Panc1 (cell line): ENCODE measurements around the gene COMMD9. TPM values are rescaled to one million over a fixed set of nuclear protein-coding genes. Genes with fewer than 3 reads are reported as not detected.

Experiments used
- ATAC-seq: fragments of 200-7000 bp; cut with Tn5 transposase; 2 replicates; pipeline ENCODE4 v1.9.1; 2020; ENCODE audit warnings: mild to moderate bottlenecking, moderate library complexity
- BruUV-seq: library from RNA; stranded (reverse); fragments of 400-500 nt; replicated peaks from 2 replicates; lab custom pipeline; 2021; lab: Mats Ljungman, UMichigan
- CTCF ChIA-PET: fragments of 300-600 bp; sonication (Branson Sonifier 250); formaldehyde crosslinking; loops from one replicate; lab custom pipeline; 2022; ENCODE audit warnings: antibody characterized with exemption; lab: Charles Lee
- POLR2A ChIA-PET: fragments of 300-600 bp; sonication (Branson Sonifier 250); formaldehyde crosslinking; loops from one replicate; lab custom pipeline; 2022; ENCODE audit warnings: antibody characterized with exemption; lab: Charles Lee
- DNase-seq: peaks from one replicate; pipeline ENCODE4 v3.0.0-alpha.2; 2010; ENCODE audit warnings: low read depth, low spot score
- H3K27ac ChIP-seq: 2 replicates; pipeline ENCODE4 v1.5.1; 2011; ENCODE audit warnings: mild to moderate bottlenecking, low read length, inconsistent platforms
- H3K27me3 ChIP-seq: fragments of 200-500 bp; sonication (Bioruptor generic); 2 replicates; pipeline ENCODE4 v1.6.0; 2014; ENCODE audit warnings: low read length, inconsistent platforms; ENCODE audit not compliant: control insufficient read depth, insufficient read depth
- H3K36me3 ChIP-seq: fragments of 200-500 bp; sonication (Bioruptor generic); 2 replicates; pipeline ENCODE4 v1.5.1; 2014; ENCODE audit warnings: inconsistent platforms, mild to moderate bottlenecking, low read length, moderate library complexity; ENCODE audit not compliant: control insufficient read depth, insufficient read depth
- H3K4me1 ChIP-seq: 2 replicates; pipeline ENCODE4 v1.5.1; 2011; ENCODE audit warnings: inconsistent platforms, mild to moderate bottlenecking, low read length, moderate library complexity; ENCODE audit not compliant: control insufficient read depth, insufficient read depth
- H3K4me3 ChIP-seq, 2 experiments: 2 replicates each; pipeline ENCODE4 v1.5.1; 2011 to 2012; ENCODE audit warnings: low read depth in 2 of 2, low read length in 2 of 2, mild to moderate bottlenecking in 2 of 2, inconsistent platforms in 1 of 2, moderate library complexity in 1 of 2
- H3K9me3 ChIP-seq: fragments of 200-500 bp; sonication (Bioruptor generic); 2 replicates; pipeline ENCODE4 v1.5.1; 2014; ENCODE audit warnings: low read depth, mild to moderate bottlenecking, inconsistent platforms, low read length, moderate library complexity; ENCODE audit not compliant: control insufficient read depth, insufficient read depth
- CTCF ChIP-seq: fragments of 450-650 bp; IDR thresholded peaks from 2 replicates; pipeline ENCODE4 v1.5.1; 2017; ENCODE audit warnings: mild to moderate bottlenecking
- POLR2AphosphoS5 ChIP-seq: IDR thresholded peaks from 2 replicates; pipeline ENCODE4 v1.6.1; 2012; ENCODE audit warnings: mild to moderate bottlenecking, low read depth, low read length, moderate library complexity
- SIN3A ChIP-seq: IDR thresholded peaks from 2 replicates; pipeline ENCODE4 v1.6.1; 2012; ENCODE audit warnings: low read depth, mild to moderate bottlenecking, low read length, moderate library complexity, borderline replicate concordance; ENCODE audit not compliant: insufficient read depth
- TCF7L2 ChIP-seq: IDR thresholded peaks from 2 replicates; pipeline ENCODE4 v1.6.1; 2011; ENCODE audit warnings: mild to moderate bottlenecking, low read depth, low read length, inconsistent platforms
- in situ Hi-C: cut with HindIII; loops from 2 replicates; pipeline ENCODE4 v1.10.0; 2016; ENCODE audit warnings: low sequenced_read_pairs, low pct_unique_long_range_greater_than_20kb
- intact Hi-C: fragments of 100-400 bp; cut with micrococcal nuclease; formaldehyde crosslinking; loops from one replicate; pipeline ENCODE4 v1.10.0; 2022; ENCODE audit not compliant: unreplicated experiment
- total RNA-seq: library from RNA; stranded (reverse); gene quantifications from one replicate; pipeline ENCODE4 v1.2.1, GENCODE V29; 2021; ENCODE audit not compliant: unreplicated experiment
- TF ChIP-seq, protein P1 (sequence below), 2 experiments: IDR thresholded peaks; 2 replicates each; pipeline ENCODE4 v1.6.1; 2011 to 2012; ENCODE audit warnings: low read depth in 2 of 2, control low read depth in 1 of 2, low read length in 1 of 2, mild to moderate bottlenecking in 1 of 2, moderate library complexity in 1 of 2; ENCODE audit not compliant: insufficient read depth in 1 of 2

COMMD9 gene
- total RNA-seq, 1 experiment from 2014 or later = 41.8 TPM

- ChIA-PET POLR2A (no interaction called here), CTCF (no interaction called here)
- peaks cover 45% of the 10 kb centered on the region for H3K27me3 ChIP-seq
- intact Hi-C loops (no loop called here), in situ Hi-C loops (no loop called here)
- DNase-seq (no peak), ATAC-seq (no peak)
- H3K27ac ChIP-seq = no peak overlapping the region
- no peaks in the 10 kb centered on the region for H3K9me3 ChIP-seq
- no peak overlapping the region for H3K4me3 ChIP-seq
- no peaks in the 10 kb centered on the region for H3K36me3 ChIP-seq
- TF ChIP-seq SIN3A = no peak
- no peak for TF ChIP-seq TCF7L2
- no peak for TF ChIP-seq POLR2AphosphoS5
- no TSS peak for BruUV-seq
- no peaks in the 10 kb centered on the region for H3K4me1 ChIP-seq
These were observed 28.8 kb upstream of the COMMD9 start for GRCh38 chr11:36317992-36318391.

- no TSS peak for BruUV-seq
- no peaks in the 10 kb centered on the region for H3K9me3 ChIP-seq
- ATAC-seq = no peak
- no peak for TF ChIP-seq SIN3A
- TF ChIP-seq POLR2AphosphoS5 = no peak
- no peak for TF ChIP-seq CTCF
- TF ChIP-seq, protein P1, sequence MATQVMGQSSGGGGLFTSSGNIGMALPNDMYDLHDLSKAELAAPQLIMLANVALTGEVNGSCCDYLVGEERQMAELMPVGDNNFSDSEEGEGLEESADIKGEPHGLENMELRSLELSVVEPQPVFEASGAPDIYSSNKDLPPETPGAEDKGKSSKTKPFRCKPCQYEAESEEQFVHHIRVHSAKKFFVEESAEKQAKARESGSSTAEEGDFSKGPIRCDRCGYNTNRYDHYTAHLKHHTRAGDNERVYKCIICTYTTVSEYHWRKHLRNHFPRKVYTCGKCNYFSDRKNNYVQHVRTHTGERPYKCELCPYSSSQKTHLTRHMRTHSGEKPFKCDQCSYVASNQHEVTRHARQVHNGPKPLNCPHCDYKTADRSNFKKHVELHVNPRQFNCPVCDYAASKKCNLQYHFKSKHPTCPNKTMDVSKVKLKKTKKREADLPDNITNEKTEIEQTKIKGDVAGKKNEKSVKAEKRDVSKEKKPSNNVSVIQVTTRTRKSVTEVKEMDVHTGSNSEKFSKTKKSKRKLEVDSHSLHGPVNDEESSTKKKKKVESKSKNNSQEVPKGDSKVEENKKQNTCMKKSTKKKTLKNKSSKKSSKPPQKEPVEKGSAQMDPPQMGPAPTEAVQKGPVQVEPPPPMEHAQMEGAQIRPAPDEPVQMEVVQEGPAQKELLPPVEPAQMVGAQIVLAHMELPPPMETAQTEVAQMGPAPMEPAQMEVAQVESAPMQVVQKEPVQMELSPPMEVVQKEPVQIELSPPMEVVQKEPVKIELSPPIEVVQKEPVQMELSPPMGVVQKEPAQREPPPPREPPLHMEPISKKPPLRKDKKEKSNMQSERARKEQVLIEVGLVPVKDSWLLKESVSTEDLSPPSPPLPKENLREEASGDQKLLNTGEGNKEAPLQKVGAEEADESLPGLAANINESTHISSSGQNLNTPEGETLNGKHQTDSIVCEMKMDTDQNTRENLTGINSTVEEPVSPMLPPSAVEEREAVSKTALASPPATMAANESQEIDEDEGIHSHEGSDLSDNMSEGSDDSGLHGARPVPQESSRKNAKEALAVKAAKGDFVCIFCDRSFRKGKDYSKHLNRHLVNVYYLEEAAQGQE (IDR thresholded peaks at IDR 0.05; ENCODE audit: insufficient read depth in 1 of 2, low read depth in 2 of 2, low read length in 1 of 2) = no peak
- no peak for TF ChIP-seq TCF7L2
- H3K4me3 ChIP-seq = no peak overlapping the region
- DNase-seq = no peak
- peaks cover 50% of the 10 kb centered on the region for H3K27me3 ChIP-seq
- ChIA-PET CTCF (no interaction called here), POLR2A (no interaction called here)
- intact Hi-C loops (no loop called here), in situ Hi-C loops (no loop called here)
- H3K27ac ChIP-seq = no peak overlapping the region
- H3K36me3 ChIP-seq = no peaks in the 10 kb centered on the region
- no peaks in the 10 kb centered on the region for H3K4me1 ChIP-seq
These were observed 26.8 kb upstream of the COMMD9 start for GRCh38 chr11:36316049-36316448.

DNA sequence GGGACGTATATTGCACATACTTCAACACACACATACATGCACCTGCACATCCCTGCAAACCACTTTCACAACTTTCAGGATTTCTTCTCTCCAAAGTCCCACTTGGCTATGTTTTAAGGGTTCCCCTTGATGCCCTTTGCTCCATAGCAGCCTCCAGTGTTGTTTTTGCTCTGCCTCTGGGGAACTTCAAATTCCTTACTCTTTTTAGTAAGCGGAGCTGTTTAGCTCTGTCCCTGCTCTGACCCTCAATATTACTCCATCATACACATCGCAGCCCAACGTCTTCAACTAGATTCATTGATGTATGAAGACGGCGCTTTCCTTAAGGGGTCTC, 25.2 kb upstream of the COMMD9 start:
- ChIA-PET CTCF (interaction anchor here (0.5 kb wide), 1 partner anchor 181 kb away, joined by 7 read pairs; no protein-coding TSS in a partner anchor), POLR2A (no interaction called here)
- no peak for DNase-seq
- no TSS peak for BruUV-seq
- no peak overlapping the region for H3K4me3 ChIP-seq
- no peak for ATAC-seq
- H3K9me3 ChIP-seq = no peaks in the 10 kb centered on the region
- no peaks in the 10 kb centered on the region for H3K36me3 ChIP-seq
- TF ChIP-seq TCF7L2 (no peak), SIN3A (no peak), CTCF (no peak), POLR2AphosphoS5 (no peak)
- TF ChIP-seq, protein P1 (IDR thresholded peaks at IDR 0.05; ENCODE audit: insufficient read depth in 1 of 2, low read depth in 2 of 2, low read length in 1 of 2) = no peak
- in situ Hi-C loops = no loop called here
- peaks cover 50% of the 10 kb centered on the region for H3K27me3 ChIP-seq
- no peak overlapping the region for H3K27ac ChIP-seq
- H3K4me1 ChIP-seq = no peaks in the 10 kb centered on the region
- intact Hi-C loops = no loop called here
